WTC11 (cell line): ENCODE measurements around the gene CBLIF.

Source experiments
- CREB1 ChIP-seq: sonication (generic); formaldehyde crosslinking; IDR thresholded peaks from 2 replicates; pipeline ENCODE4 v1.8.0; 2023; ENCODE audit warnings: mild to moderate bottlenecking, missing genetic modification reagents
- CTCF ChIP-seq: fragments of 200-600 bp; IDR thresholded peaks from 2 replicates; pipeline ENCODE4 v1.8.0; 2022; ENCODE audit warnings: antibody characterized with exemption
- E2F4 ChIP-seq: sonication (generic); formaldehyde crosslinking; IDR thresholded peaks from 2 replicates; pipeline ENCODE4 v1.8.1; 2022; ENCODE audit warnings: low read depth, mild to moderate bottlenecking, moderate library complexity, missing genetic modification reagents, borderline replicate concordance
- GRHL2 ChIP-seq: fragments of 250-450 bp; sonication (Bioruptor Pico); IDR thresholded peaks from 2 replicates; pipeline ENCODE4 v1.8.0; 2022; ENCODE audit warnings: mild to moderate bottlenecking, moderate library complexity; ENCODE audit not compliant: insufficient replicate concordance, severe bottlenecking
- HMGXB4 ChIP-seq: sonication (generic); formaldehyde crosslinking; IDR thresholded peaks from 2 replicates; pipeline ENCODE4 v1.8.1; 2023; ENCODE audit warnings: mild to moderate bottlenecking, moderate library complexity, missing genetic modification reagents
- IRF1 ChIP-seq: sonication (generic); formaldehyde crosslinking; IDR thresholded peaks from 2 replicates; pipeline ENCODE4 v1.8.0; 2023; ENCODE audit warnings: missing genetic modification reagents
- JUN ChIP-seq: sonication (generic); formaldehyde crosslinking; IDR thresholded peaks from 2 replicates; pipeline ENCODE4 v1.8.0; 2023; ENCODE audit warnings: mild to moderate bottlenecking, missing genetic modification reagents
- KAT7 ChIP-seq: sonication (generic); formaldehyde crosslinking; IDR thresholded peaks from 2 replicates; pipeline ENCODE4 v1.8.1; 2023; ENCODE audit warnings: missing genetic modification reagents, mild to moderate bottlenecking, borderline replicate concordance
- SMAD4 ChIP-seq: sonication (generic); formaldehyde crosslinking; IDR thresholded peaks from 2 replicates; pipeline ENCODE4 v1.8.0; 2022; ENCODE audit warnings: mild to moderate bottlenecking, missing genetic modification reagents
- TCF7 ChIP-seq: sonication (generic); formaldehyde crosslinking; IDR thresholded peaks from 2 replicates; pipeline ENCODE4 v1.8.0; 2022; ENCODE audit warnings: mild to moderate bottlenecking, low read depth, missing genetic modification reagents, moderate library complexity

GRCh38 chr11:59782080-59782479 lies 63.2 kb downstream of the CBLIF start:
- no peak for TF ChIP-seq CTCF
- no peak for TF ChIP-seq SMAD4 (CRISPR knock-in tag)
- TF ChIP-seq JUN (CRISPR knock-in tag) = no peak
- TF ChIP-seq IRF1 (CRISPR knock-in tag) = no peak
- TF ChIP-seq GRHL2 = no peak
- no peak for TF ChIP-seq HMGXB4
- TF ChIP-seq E2F4 (CRISPR knock-in tag) = no peak
- no peak for TF ChIP-seq CREB1 (CRISPR knock-in tag)
- TF ChIP-seq TCF7 = no peak
- no peak for TF ChIP-seq KAT7 (CRISPR knock-in tag)
